ENCODE data around the gene GHDC. TPM values are rescaled to one million over a fixed set of nuclear protein-coding genes. Genes with fewer than 3 reads are reported as not detected.
A peak's percentile ranks its signal among the peaks of the same experiment; 100 is the strongest.
"Not testable (repeated sequence)": the region's sequence is repeated elsewhere in the genome, so short reads cannot be mapped to it uniquely, and the experiment has no call there.

The GHDC gene
- total RNA-seq, 1 donor from 2014 or later = 16.1 TPM

GRCh38 chr17:42159796-42160530, 34.3 kb downstream of the GHDC start:
- no peak for DNase-seq (ENCODE audit: low read depth)

DNA sequence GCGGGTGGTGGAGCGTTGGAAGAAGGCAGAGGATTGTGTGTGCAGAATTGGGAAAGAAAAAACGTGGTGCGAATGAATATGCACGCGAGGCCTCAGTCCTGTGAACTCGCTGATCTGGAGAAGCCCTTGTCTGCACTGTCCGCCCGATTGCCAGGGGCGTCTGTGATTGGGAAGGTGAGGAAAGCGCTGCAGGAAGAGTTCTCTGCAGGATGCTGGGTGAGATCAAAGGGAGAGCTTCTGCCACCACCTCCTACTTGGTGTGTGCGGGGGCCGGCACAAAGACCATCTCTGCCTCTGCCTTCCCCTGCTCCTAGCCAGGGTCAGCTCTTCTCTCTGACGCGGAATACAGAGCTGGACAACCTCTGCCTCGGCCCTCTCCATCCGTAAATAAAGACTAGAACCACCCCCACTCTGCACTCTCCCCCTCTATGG, 38.7 kb downstream of the GHDC start:
- no peak for DNase-seq (ENCODE audit: low read depth)

GRCh38 chr17:42153919-42154742, 40.2 kb downstream of the GHDC start:
- peak; percentile 40 for DNase-seq (ENCODE audit: low read depth)

DNA sequence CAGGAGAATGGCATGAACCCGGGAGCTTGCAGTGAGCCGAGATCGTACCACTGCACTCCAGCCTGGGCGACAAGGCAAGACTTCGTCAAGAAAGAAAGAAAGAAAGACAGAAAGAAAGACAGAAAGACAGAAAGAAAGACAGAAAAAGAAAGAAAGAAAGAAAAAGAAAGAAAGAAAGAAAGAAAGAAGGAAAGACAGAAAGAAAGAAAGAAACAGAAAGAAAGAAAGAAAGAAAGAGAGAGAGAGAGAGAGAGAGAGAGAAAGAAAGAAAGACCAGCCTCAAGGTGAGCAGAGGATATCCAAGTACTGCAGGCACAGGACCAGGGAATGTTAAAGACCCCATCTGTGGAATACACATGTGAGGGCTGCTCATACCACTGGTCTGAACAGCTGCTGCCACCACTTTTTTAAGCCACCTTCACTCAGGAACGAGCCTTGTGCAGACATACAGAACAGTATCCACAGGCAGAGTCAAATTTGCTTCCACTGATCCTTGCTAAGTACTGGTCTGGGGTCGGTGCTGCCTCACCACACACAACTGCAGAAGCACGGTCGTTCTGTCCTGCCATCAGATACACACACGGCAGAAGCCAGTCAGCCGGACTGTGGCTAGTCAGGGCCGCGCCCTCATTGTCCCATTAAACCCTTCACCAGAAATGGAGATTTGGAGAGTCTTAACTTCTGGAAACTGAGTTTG, 47.2 kb downstream of the GHDC start:
- peak; percentile 64 for DNase-seq (ENCODE audit: low read depth)

DNA sequence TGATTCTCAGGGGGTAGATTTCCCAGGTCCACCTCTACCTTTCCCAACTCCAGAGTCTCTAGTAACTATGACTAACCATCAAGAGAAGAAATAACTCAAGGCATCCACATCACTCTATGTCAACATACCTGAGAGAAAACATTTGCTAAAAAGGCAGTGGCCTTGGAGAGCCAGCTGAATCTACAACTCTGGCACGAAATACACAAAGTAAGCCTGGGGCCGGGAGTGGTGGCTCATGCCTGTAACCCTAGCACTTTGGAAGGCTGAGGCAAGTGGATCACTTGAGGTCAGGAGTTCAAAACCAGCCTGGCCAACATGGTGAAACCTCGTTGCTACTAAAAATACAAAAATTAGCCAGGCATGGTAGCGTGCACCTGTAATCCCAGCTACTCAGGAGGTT, 51.2 kb downstream of the GHDC start:
- peak; percentile 71 for DNase-seq (ENCODE audit: low read depth)

GRCh38 chr17:42142371-42142896, 51.9 kb downstream of the GHDC start:
- peak; percentile 98 for DNase-seq (ENCODE audit: low read depth)

DNA sequence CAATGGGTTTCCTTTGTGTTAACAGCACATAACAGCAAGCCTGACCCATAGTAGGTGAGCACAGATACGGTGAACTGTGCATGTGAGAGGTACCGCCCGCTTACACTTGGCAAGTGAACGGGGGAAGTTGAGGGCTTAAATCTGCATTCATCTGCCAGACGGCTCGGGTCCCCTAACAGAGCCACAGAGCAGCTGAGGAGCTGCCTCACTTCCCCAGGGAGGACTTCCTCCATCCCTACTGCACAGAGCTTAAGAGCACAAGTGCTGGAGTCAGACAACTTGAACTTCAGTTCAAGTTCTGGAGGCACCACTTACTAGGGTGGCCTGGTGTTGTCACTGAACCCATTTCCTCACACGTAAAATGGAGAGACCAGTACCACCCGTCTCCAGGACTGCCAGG, 52.9 kb downstream of the GHDC start:
- peak; percentile 49 for DNase-seq (ENCODE audit: low read depth)

- not testable (repeated sequence) for DNase-seq (ENCODE audit: low read depth)
Observed at GRCh38 chr17:42140690-42141089, 53.6 kb downstream of the GHDC start.

Other genes starting within 250 kb of the GHDC start
- gene CNP, start 227.7 kb downstream of the GHDC start, total RNA-seq = 64.0 and 66.1 TPM in 2 replicates
- 85.9 and 103 TPM in 2 replicates for gene DNAJC7, start 177.1 kb downstream of the GHDC start, total RNA-seq
- 72.2 and 88.1 TPM in 2 replicates for gene NKIRAS2, start 174.4 kb downstream of the GHDC start, total RNA-seq
- gene C17orf113, start 143.9 kb downstream of the GHDC start, total RNA-seq = 0.16 and 0.51 TPM in 2 replicates
- gene ZNF385C, start 96.0 kb downstream of the GHDC start, total RNA-seq = 0.05 and 0.36 TPM in 2 replicates
- 9.3 and 11.3 TPM in 2 replicates for gene DHX58, start 81.8 kb downstream of the GHDC start, total RNA-seq
- 26.5 and 32.6 TPM in 2 replicates for gene KAT2A, start 73.1 kb downstream of the GHDC start, total RNA-seq
- gene HSPB9, start 71.7 kb downstream of the GHDC start, total RNA-seq = not detected in 2 replicates
- 73.6 and 73.9 TPM in 2 replicates for gene RAB5C, start 39.5 kb downstream of the GHDC start, total RNA-seq
- not detected in 2 replicates for gene KCNH4, start 13.4 kb downstream of the GHDC start, total RNA-seq
- gene HCRT, start 9.0 kb downstream of the GHDC start, total RNA-seq = not detected in 2 replicates
- 26.4 and 27.2 TPM in 2 replicates for gene STAT5B, start 81.9 kb upstream of the GHDC start, total RNA-seq
- 7.3 and 13.5 TPM in 2 replicates for gene STAT5A, start 94.0 kb upstream of the GHDC start, total RNA-seq
- gene STAT3, start 193.9 kb upstream of the GHDC start, total RNA-seq = 106 and 159 TPM in 2 replicates
- gene CAVIN1, start 228.8 kb upstream of the GHDC start, total RNA-seq = 346 and 373 TPM in 2 replicates

Data from myocyte (in vitro differentiated cells).